ENCODE measurements around the gene UFSP2.

UFSP2 gene

DNA sequence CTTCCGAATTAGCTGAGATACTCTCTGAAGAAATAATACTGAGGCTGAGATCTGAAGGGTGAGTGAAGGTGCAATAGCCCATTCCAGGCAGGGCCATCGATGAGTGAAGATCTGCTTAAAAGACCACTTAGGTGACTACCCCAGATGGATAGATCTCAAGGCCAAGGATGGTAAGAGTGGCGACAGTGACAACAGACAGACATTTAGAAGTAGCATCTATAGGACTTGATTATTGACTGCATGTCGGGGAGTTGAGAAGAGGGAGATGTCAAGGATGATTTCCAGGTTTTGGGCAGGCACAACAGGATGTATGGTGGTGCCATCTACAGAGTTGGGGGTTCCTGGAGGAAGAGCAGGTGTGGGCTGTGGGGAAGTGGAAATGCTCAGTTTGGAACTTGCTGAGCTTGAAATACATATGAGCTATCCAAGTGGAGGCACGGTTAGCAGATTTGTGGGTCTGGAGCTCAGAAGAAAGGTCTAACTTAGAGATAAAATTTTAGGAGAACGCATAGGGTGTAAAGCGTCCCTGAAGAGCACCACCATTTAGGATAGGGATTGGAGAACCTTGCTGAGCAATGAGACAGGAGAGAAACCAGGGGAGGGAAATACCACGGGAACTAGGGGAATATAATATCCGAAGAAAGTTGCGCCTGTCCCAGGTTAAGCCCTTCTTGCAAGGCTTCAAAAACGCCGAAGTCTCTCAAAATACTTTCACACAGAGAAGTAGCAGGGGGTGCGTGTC, 688 bp downstream of the UFSP2 start:
- DNase-seq: no peak

GRCh38 chr4:185421366-185422124, 4.2 kb downstream of the UFSP2 start:
- no peak for DNase-seq

DNA sequence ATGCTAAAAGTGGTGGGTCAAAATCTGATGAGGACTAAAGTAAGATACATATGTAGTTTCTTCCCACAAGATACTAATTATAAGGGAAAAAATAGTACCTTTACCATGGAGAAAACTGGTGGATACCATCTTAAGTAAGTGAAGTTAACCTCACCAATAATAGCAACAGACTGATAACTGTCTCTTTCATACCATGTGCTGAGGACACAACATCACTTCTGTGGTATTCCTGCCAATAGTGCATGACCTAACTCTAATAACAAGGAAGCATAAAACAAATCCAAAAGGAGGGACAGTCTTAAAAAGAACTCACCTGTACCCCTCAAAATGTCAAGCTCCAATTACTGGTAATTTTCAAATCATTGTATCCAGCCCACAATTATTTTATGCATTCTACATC, 8.8 kb downstream of the UFSP2 start:
- no peak for DNase-seq

- DNase-seq: no peak
Measured at GRCh38 chr4:185412412-185412811, 13.4 kb downstream of the UFSP2 start.

DNA sequence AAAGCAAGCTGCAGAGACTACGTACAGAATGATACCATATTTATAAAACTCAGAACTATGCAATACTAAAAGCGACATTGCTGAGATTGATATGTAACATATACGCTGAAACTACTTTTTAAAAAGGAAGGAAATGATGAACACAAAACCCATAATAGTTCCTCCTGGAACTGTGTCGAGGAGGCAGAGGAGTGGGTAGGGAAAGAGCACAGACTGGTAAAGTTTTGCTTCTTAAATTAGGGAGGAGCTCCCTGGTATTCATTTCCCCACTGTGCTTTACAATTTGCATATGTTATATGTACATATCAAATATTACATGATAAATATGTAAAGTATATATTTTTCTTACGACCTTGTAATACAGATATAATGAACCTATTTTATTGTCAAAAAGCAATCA, 13.9 kb downstream of the UFSP2 start:
- DNase-seq: no peak

DNA sequence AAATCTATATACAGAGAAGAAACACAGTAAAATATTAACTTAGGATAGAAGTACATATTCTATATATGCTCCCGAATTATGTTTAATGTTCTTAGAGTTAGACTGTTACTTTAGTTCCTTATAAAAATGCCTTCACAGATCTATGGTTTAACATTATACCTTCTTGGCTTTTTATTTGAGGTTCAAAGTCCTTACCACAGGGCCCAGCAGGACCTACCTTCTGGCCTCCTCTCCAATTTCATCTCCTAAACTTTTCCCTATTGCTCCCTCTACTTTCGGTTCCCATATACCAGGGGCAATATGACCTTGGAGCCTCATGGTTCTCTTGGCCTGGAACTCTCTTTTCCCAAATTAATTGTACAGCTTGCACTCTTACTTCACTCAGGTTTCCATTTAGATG, 17.3 kb downstream of the UFSP2 start:
- no peak for DNase-seq

DNA sequence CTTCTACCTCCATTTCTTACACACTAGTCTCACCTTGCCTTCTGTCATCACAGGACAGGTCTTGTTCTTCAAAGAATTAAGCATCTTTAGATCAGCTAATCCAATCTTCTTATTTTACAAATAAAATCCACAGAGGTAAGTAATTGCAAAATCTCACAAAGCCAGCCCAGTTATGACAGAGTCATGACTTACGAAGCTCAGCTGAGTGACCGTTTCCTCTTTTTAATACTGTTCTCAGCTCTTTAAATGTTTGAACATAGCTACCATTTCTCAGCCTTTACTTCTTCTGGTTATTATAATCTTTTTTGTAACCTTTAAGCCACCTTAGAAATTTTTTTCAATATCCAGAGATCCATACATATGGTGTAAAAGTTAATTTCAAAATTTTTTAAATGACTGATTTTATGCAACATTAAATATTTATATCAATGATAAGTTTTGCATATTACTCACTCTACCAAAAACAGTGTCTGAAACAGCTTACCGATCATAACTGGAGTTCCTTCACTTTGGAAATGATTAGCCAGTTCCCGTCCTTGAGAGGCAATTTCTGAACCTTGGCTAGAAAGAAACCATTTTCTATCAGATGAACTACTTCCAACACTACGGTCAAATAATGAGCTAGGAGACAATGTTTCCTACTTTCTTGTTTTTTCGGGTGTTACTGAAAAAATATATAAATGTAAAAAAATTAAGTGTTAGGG, 20.3 kb downstream of the UFSP2 start:
- no peak for DNase-seq

DNA sequence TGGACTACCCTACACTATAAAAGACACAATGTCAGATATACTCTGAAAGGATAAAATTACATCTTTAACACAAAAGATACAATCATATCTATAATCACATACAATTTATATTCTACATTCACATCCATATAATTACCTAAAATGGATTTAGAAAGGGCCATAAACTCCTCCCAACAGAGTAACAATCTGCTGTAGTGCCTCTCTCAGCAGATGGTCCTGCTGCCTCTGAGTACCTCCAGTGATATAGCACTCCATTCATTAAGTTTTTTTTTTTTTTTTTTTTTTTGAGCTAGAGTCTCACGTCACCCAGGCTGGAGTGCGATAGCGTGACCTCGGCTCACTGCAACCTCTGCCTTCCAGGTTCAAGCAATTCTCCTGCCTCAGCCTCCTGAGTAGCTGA, 21.7 kb downstream of the UFSP2 start:
- no peak for DNase-seq

DNA sequence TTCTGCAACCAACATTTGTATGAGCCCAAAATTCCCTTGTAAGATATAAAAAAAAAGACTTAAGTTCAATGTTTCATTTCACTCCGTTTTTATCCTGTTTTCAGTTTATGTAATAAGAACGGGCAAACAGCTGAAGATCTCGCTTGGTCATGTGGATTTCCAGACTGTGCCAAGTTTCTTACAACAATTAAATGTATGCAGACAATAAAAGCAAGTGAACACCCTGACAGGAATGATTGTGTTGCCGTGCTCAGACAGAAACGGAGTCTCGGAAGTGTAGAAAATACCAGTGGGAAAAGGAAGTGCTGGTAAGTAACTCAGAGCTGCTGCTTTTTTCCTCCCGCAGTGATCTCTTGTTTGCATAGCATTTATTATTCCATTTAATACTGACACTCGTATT, 26.3 kb downstream of the UFSP2 start:
- no peak for DNase-seq

GRCh38 chr4:185398618-185399017, 27.1 kb downstream of the UFSP2 start:
- DNase-seq: no peak

- DNase-seq: peak; percentile 84
Measured at GRCh38 chr4:185396724-185397385, 28.9 kb downstream of the UFSP2 start, which contains the start of gene ANKRD37. Gene ANKRD37, plus strand, starts transcription at chr4:185396841. Its CDS starts 83 bp downstream, at chr4:185396924.

- peak; percentile 90 for DNase-seq
Measured at GRCh38 chr4:185395956-185396723, 29.6 kb downstream of the UFSP2 start.

GRCh38 chr4:185395238-185395955, 30.4 kb downstream of the UFSP2 start, which contains the start of gene LRP2BP:
Gene LRP2BP, minus strand, starts transcription at chr4:185395924. Its CDS starts 17,738 bp downstream, at chr4:185378186.
- no peak for DNase-seq

- no peak for DNase-seq
Measured at GRCh38 chr4:185394568-185395237, 31.1 kb downstream of the UFSP2 start.

DNA sequence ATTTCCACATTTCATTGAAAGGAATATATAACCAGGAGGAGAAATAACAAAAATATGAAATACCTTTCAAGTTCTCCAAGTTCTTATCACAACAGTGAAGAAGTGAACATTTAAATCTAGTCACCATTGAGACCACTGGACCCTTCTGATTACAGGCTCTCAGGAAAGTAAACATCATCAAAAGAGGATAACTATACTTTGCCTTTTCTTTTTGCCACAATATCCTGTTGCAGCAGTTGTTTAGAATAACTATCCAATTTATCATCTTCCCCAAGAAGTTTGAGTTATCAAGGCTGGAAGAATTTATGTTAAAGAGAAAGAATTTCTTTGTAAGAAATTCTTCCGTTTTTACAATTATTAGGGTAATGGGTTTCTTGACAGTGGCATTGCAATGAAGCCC, 33.6 kb downstream of the UFSP2 start:
- DNase-seq: no peak

GRCh38 chr4:185390941-185391340, 34.8 kb downstream of the UFSP2 start:
- DNase-seq: no peak

DNA sequence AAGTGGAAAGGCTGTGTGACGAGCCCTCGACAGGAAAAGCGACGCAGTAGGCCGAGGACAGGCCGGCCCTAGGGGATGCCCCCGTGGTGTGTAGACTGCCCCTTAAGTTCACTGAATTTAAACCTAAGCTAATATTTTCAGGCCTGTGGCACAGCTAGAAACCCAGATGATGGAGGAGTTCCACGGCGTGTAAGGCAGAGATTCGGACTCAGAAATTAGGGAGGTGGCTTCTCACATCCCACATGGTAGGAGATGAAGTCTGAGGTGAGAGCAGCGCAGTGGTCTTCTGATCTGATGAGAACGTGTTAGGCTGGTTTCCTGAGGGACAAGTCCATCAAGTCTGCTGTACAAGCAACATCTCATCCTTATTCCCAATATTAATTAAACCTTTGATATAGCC, 37.8 kb downstream of the UFSP2 start:
- no peak for DNase-seq

DNA sequence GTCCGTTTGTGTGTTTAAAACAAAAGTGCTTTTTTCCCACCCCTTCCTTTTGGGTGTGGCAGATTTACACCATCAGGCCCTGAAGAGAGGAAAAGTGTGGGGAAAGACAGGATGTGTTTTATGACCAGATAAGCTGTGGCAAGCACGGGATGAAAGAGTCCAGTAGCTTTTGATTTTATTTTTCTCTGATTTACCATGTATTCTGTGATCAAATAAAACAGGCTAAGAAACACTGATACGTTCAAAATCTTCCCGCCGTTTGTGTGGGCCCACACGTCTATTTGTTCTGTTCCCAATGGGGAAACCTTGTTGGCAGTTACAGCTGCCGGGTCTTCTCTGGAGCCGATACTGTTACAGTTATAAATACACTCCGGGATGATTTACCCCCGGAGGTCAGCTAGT, 40.8 kb downstream of the UFSP2 start:
- no peak for DNase-seq

- DNase-seq: no peak
Measured at GRCh38 chr4:185384061-185384460, 41.7 kb downstream of the UFSP2 start.

DNA sequence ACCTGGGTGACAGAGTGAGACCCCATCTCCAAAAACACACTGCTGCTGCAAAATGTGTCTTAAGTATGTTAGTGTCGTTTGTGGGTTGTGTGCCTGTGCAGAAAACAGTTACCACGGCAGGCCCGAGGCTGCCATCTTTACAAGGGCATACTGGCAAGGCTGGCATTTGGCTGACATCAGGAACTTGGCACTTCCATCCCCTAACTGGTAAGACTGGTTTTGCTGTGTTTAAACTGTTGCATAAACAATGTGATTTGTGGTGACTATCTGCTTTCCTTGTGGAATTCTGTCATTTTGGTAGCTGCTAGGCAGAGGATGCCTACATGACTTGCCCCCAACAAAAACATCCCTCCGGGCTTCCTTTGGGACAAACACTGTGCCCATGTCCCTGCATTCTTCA, 42.3 kb downstream of the UFSP2 start:
- peak; percentile 34 for DNase-seq

DNA sequence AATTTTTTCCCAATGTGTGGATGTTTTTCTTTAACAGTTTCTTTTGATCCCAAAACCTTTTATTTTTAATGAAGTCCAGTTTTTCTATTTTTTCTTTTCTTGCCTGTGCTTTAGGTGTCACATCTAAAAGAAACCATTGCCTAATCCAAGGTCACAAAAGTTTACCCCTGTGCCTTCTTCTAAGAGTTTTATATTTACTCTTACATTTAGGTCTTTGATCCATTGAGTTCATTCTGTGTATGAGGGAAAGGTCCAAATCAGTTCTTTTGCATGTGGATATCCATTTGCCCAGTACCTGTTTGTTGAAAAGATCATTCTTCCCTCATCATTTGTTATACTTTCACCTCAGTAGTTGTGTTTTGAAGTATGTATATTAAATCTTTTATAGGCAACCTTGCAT, 43.0 kb downstream of the UFSP2 start:
- no peak for DNase-seq
